ENCODE measurements around the gene TIMM17A.

Gene TIMM17A

DNA sequence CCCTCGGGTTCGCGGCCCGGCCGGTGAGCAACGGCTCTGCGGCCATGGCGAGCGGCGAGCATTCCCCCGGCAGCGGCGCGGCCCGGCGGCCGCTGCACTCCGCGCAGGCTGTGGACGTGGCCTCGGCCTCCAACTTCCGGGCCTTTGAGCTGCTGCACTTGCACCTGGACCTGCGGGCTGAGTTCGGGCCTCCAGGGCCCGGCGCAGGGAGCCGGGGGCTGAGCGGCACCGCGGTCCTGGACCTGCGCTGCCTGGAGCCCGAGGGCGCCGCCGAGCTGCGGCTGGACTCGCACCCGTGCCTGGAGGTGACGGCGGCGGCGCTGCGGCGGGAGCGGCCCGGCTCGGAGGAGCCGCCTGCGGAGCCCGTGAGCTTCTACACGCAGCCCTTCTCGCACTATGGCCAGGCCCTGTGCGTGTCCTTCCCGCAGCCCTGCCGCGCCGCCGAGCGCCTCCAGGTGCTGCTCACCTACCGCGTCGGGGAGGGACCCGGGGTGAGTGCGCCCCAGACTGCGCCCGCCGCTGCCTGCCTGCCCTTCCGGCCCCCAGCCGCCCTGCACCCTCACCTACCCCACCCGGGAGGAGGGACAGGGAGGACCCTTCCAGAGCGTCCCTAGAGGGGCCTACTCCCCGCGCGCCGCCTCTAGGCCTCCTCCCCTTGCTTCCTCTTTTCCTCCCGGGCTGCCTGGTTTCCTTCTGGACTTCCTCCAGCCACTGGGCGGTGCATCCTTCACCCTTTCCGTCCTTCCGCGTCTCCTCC is 27.5 kb downstream of the TIMM17A start, which contains the start of gene RNPEP:
RNPEP (plus strand) TSS at position 26 of the 757 bp plus-strand sequence; CDS start at position 45, 19 bp downstream.
- H3K36me3 Mint-ChIP-seq = peaks cover 2% of the 10 kb centered on the region
- peak; percentile 74 for DNase-seq
- CTCF ChIA-PET = interaction anchor here (0.9 to 2.7 kb wide), 4 partner anchors 10 to 87 kb away, joined by 4 to 13 read pairs (median 5); no protein-coding TSS in a partner anchor
- peak within 1 kb of the TSS; percentile 82 for H3K27ac Mint-ChIP-seq
- peaks cover 20% of the 10 kb centered on the region for H3K4me1 Mint-ChIP-seq
- H3K9me3 Mint-ChIP-seq = no peaks in the 10 kb centered on the region
- H3K4me3 Mint-ChIP-seq = peak within 1 kb of the TSS; percentile 89
- peaks cover 15% of the 10 kb centered on the region for H3K27me3 Mint-ChIP-seq

DNA sequence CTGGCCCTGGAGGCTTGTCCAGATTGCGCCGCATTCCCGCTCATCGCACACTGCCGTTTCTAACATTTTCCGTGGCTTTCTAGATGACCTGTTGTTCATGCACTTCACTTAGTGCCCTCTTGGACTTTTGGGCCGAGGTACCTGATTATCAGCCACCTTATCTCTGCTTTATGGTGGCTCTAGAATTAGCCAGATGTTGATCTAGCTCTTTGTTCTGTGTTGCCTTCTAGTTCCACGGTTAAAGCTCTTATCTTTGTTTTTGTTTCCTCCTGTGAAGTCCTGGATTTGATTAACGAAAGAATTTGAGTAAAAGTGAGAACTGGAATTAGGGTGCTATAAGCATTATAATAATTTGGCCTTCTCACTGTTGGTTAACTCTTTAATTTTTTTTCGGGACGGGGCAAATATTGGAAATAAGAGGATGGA is 28.1 kb downstream of the TIMM17A start:
- Mint-ChIP-seq H3K27ac (peak overlapping the region; percentile 56), H3K27me3 (peaks cover 13% of the 10 kb centered on the region), H3K4me3 (peak overlapping the region; percentile 85), H3K4me1 (peaks cover 20% of the 10 kb centered on the region), H3K36me3 (peaks cover 2% of the 10 kb centered on the region), H3K9me3 (no peaks in the 10 kb centered on the region)
- no peak for DNase-seq
- CTCF ChIA-PET = interaction anchor here (1.6 to 2.7 kb wide), 3 partner anchors 11 to 26 kb away, joined by 4 to 13 read pairs (median 5); no protein-coding TSS in a partner anchor

DNA sequence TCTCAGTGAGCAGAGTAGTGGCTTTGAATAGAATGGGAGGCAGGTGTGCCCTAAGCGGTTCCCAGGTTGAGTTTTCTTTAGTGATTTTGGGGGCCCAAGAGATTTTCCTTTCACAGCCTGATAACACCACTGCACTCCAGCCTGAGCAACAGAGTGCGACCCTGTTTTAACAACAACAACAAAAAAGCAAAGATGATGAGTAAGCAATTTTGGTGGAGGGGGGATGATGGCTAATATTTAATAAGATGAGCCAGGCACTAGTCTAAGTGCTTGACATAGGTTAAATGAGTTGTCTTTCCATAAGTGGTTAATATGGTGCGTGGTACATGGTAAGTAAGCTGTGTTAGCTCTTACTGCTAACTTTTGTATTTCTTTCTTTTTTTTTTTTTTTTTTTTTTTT is 29.1 kb downstream of the TIMM17A start:
- Mint-ChIP-seq H3K9me3 (no peaks in the 10 kb centered on the region), H3K27me3 (peaks cover 13% of the 10 kb centered on the region), H3K4me3 (no peak overlapping the region), H3K27ac (no peak overlapping the region), H3K4me1 (peaks cover 20% of the 10 kb centered on the region), H3K36me3 (peaks cover 4% of the 10 kb centered on the region)
- CTCF ChIA-PET = interaction anchor here (1.3 to 1.5 kb wide), 2 partner anchors 11 to 15 kb away, joined by 6 to 9 read pairs; no protein-coding TSS in a partner anchor
- no peak for DNase-seq

DNA sequence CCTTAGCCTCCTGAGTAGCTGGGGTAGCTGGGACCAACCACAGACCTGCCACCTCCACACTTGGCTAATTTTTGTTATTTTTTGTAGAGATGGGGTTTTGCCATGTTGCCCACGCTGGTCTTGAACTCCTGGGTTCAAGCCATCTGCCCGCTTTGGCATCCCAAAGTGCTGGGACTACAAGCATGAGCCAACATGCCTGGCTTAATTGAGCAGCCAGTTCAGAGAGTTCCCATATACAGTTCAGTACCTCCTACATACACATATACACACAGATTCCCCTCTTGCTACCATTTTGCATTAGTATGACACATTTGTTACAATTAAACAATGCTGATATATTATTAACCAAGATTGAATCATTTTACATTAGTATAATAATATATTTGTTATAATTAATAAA is 30.1 kb downstream of the TIMM17A start:
- CTCF ChIA-PET = interaction anchor here (0.6 to 1.5 kb wide), 4 partner anchors 12 to 24 kb away, joined by 3 to 9 read pairs (median 4); no protein-coding TSS in a partner anchor
- peaks cover 7% of the 10 kb centered on the region for H3K36me3 Mint-ChIP-seq
- H3K4me3 Mint-ChIP-seq = no peak overlapping the region
- peaks cover 20% of the 10 kb centered on the region for H3K4me1 Mint-ChIP-seq
- no peaks in the 10 kb centered on the region for H3K9me3 Mint-ChIP-seq
- H3K27me3 Mint-ChIP-seq = peaks cover 8% of the 10 kb centered on the region
- H3K27ac Mint-ChIP-seq = no peak overlapping the region
- DNase-seq = no peak

DNA sequence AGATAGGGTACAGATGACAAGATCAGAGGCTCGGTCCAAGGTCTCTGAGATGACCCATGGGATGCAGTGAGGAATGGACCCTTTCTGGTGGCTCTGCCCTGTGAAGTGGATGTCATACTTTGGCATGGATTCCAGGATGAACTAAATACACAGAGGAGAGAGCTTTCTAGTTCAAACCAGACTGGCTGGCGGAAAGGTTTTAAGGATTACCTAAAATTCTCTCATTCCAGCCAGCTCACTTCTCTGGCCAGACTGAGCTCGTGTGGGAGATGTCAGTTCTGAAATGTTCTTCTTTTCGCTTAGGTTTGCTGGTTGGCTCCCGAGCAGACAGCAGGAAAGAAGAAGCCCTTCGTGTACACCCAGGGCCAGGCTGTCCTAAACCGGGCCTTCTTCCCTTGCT is 33.3 kb downstream of the TIMM17A start:
- DNase-seq = no peak
- peaks cover 21% of the 10 kb centered on the region for H3K36me3 Mint-ChIP-seq
- CTCF ChIA-PET = interaction anchor here (1.6 kb wide), 1 partner anchor 12 kb away, joined by 5 read pairs; no protein-coding TSS in a partner anchor

DNA sequence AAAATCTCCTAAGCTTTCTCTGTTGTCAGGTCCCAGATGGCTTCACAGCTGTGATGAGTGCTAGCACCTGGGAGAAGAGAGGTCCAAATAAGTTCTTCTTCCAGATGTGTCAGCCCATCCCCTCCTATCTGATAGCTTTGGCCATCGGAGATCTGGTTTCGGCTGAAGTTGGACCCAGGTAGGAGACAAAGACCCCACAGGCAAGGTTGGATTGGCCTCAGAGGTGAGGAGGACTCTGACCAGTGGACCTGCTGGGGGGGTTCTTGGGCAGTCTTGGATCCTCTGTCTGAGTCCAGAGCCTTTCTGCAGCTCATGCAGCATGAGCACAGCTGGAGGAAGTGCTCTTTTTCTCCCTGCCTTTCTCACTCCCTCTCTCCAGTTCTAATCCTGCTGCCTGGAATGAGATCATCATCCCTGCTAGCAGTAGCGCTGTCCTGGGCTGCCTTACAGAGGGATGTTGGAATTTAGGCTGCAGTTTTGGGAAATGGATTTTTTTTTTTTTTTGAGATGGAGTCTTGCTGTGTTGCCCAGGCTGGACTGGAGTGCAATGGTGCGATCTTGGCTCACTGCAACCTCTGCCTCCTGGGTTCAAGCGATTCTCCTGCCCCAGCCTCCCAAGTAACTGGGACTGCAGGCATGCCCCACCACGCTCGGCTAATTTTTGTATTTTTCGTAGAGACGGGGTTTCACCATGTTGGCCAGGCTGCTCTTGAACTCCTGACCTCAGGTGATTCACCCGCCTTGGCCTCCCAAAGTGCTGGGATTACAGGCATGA is 34.2 kb downstream of the TIMM17A start:
- Mint-ChIP-seq H3K27me3 (no peaks in the 10 kb centered on the region), H3K27ac (no peak overlapping the region), H3K36me3 (peaks cover 27% of the 10 kb centered on the region), H3K9me3 (no peaks in the 10 kb centered on the region), H3K4me1 (no peaks in the 10 kb centered on the region), H3K4me3 (no peak overlapping the region)
- CTCF ChIA-PET = interaction anchor here (1.6 kb wide), 1 partner anchor 11 kb away, joined by 5 read pairs; no protein-coding TSS in a partner anchor
- no peak for DNase-seq

More for the DNA sequence above, 33.3 kb downstream of the TIMM17A start:
- no peaks in the 10 kb centered on the region for H3K9me3 Mint-ChIP-seq
- H3K27ac Mint-ChIP-seq = no peak overlapping the region
- peaks cover 6% of the 10 kb centered on the region for H3K4me1 Mint-ChIP-seq
- no peak overlapping the region for H3K4me3 Mint-ChIP-seq
- no peaks in the 10 kb centered on the region for H3K27me3 Mint-ChIP-seq

DNA sequence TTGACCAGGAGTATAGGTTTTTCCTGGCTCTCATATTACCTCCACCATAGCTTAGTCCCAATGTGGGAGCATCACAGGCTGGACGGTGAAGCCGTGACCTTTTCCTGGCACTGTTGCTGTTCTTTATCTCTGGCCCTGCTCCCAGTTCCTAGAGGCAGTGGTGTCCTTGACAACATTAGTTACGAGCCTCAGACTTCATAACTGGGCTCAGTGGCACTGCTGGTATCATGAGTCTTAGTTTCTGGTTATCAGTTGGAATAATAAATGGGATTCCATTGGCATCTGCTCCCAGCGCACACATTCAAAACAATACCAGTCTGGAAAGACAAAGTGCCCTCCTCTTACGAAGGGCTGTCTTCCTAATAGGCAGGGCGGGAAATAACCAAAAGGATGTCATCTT is 35.1 kb downstream of the TIMM17A start:
- CTCF ChIA-PET = no interaction called here

DNA sequence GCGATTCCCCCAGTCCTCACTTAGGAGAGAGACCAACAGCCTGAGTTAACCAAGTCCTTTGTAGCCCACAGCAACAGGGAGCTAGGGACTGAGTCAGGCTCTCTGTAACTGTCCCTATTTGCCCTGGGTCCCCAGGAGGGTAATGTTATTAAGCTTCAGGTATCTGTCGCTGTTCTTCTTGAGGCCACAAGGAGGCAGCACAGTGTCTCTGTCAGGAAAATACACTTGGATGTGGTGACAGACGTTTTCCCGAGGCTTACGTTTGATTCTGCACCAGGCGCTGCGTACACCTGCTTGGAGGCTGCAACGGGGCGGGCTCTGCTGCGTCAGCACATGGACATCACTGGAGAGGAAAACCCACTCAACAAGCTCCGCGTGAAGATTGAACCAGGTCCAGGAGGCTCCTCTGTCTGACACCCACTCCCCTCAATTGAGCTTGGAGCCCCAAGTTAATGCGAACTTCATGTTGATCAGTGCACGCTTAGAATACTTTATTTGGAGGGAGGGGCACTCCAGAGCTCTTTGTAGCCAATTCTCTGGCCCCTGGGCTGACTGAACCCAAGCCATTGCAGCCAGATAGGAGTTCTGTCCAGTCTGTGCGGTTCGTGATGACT is 44.4 kb downstream of the TIMM17A start:
- Mint-ChIP-seq H3K4me3 (no peak overlapping the region), H3K27ac (no peak overlapping the region), H3K36me3 (peaks cover 31% of the 10 kb centered on the region), H3K9me3 (no peaks in the 10 kb centered on the region), H3K27me3 (no peaks in the 10 kb centered on the region), H3K4me1 (no peaks in the 10 kb centered on the region)
- CTCF ChIA-PET = interaction anchor here (0.8 to 5.2 kb wide), 30 partner anchors 8 to 138 kb away, joined by 3 to 38 read pairs (median 5); partner anchors contain the start of genes ELF3 and RNPEP
- peak; percentile 48 for DNase-seq

More for the DNA sequence above, 35.1 kb downstream of the TIMM17A start:
- Mint-ChIP-seq H3K27me3 (no peaks in the 10 kb centered on the region), H3K27ac (no peak overlapping the region), H3K36me3 (peaks cover 27% of the 10 kb centered on the region), H3K4me1 (no peaks in the 10 kb centered on the region), H3K9me3 (no peaks in the 10 kb centered on the region), H3K4me3 (no peak overlapping the region)
- DNase-seq = no peak

DNA sequence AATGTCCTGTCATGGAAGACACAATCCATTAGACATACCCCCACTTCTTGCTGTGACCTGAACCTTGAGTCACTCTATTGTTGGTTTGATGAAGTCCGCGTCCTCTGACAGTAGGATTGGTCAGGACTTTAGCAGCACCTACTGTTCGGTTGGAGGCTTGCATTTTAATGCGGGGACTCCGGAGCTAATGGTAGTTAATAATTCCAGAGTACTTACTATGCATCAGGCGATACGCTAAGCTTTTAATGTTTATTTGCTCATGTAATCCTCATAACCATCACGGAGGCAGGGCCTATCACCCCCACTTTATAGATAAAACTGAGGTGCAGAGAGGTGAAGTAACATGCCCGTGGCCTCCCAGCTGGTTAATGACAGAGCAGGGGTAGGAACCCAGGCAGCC is 47.2 kb downstream of the TIMM17A start:
- Mint-ChIP-seq H3K9me3 (no peaks in the 10 kb centered on the region), H3K27me3 (no peaks in the 10 kb centered on the region), H3K36me3 (peaks cover 33% of the 10 kb centered on the region), H3K4me3 (no peak overlapping the region), H3K27ac (no peak overlapping the region), H3K4me1 (no peaks in the 10 kb centered on the region)
- CTCF ChIA-PET = interaction anchor here (0.7 to 5.2 kb wide), 6 partner anchors 11 to 133 kb away, joined by 3 to 38 read pairs (median 4); partner anchors contain the start of gene ELF3
- no peak for DNase-seq

DNA sequence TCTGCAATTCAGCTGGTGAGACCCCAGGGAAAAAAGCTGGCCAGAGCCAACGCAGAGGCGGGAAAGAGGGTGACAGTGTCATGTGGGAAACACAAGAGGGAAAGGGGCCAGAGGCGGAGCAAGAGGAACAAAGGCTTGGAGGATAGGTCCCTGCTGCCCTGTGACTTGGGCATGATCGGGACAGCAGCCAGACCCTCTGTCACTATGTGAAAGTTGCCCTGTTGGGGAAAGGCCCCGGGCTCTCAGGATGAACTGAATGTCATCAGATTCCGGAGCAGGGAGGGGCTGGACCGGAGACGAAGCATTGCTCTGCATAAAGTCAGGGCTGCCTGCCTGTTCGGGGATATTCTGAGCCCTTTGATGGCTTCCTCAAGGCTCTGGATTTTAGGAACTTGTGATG is 49.4 kb downstream of the TIMM17A start:
- Mint-ChIP-seq H3K9me3 (no peaks in the 10 kb centered on the region), H3K4me3 (no peak overlapping the region), H3K27me3 (no peaks in the 10 kb centered on the region), H3K27ac (no peak overlapping the region), H3K4me1 (no peaks in the 10 kb centered on the region), H3K36me3 (peaks cover 29% of the 10 kb centered on the region)
- no peak for DNase-seq
- CTCF ChIA-PET = no interaction called here

DNA sequence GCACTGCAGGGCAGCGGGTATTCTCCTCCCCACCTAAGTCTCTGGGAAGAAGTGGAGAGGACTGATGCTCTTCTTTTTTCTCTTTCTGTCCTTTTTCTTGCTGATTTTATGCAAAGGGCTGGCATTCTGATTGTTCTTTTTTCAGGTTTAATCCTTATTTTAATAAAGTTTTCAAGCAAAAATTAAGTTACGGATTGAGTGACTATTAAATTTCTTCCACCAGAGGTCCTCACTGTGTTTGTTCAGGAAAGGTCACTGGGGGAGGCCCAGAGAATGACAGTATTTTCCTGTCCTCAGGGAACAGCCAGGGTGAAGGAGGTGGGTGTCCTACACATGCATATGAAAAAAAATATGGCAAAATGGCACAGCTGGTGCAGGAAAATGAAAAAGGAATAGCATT is 50.7 kb downstream of the TIMM17A start:
- Mint-ChIP-seq H3K9me3 (no peaks in the 10 kb centered on the region), H3K27me3 (no peaks in the 10 kb centered on the region), H3K4me1 (no peaks in the 10 kb centered on the region), H3K36me3 (peaks cover 25% of the 10 kb centered on the region), H3K27ac (no peak overlapping the region), H3K4me3 (no peak overlapping the region)
- CTCF ChIA-PET = interaction anchor here (1.0 to 2.3 kb wide), 2 partner anchors 9 to 130 kb away, joined by 3 to 10 read pairs; no protein-coding TSS in a partner anchor
- no peak for DNase-seq

DNA sequence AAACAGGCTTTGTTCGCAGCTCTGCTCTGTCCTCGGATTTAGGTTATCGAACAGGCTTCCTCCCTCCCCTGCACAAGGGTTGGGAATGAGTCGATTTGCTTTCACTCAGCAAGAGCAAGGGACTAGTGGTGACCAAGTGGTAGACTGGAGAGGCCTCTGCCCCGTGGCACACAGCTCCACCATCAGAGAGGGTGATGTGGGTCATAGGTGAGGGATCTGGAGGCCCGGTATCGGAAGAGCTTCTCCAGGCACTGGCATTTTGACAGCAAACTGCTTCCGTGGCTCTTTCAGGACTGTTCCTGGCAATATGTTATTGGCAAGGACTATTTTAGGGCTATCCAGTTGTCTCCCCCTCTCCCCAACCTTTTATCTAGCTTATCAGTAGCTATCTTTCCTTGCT is 52.0 kb downstream of the TIMM17A start:
- DNase-seq = no peak
- no peak overlapping the region for H3K4me3 Mint-ChIP-seq
- H3K27ac Mint-ChIP-seq = no peak overlapping the region
- no peaks in the 10 kb centered on the region for H3K27me3 Mint-ChIP-seq
- peaks cover 21% of the 10 kb centered on the region for H3K36me3 Mint-ChIP-seq
- no peaks in the 10 kb centered on the region for H3K9me3 Mint-ChIP-seq
- no peaks in the 10 kb centered on the region for H3K4me1 Mint-ChIP-seq
- CTCF ChIA-PET = interaction anchor here (0.8 to 2.3 kb wide), 5 partner anchors 8 to 129 kb away, joined by 3 to 10 read pairs (median 3); no protein-coding TSS in a partner anchor

DNA sequence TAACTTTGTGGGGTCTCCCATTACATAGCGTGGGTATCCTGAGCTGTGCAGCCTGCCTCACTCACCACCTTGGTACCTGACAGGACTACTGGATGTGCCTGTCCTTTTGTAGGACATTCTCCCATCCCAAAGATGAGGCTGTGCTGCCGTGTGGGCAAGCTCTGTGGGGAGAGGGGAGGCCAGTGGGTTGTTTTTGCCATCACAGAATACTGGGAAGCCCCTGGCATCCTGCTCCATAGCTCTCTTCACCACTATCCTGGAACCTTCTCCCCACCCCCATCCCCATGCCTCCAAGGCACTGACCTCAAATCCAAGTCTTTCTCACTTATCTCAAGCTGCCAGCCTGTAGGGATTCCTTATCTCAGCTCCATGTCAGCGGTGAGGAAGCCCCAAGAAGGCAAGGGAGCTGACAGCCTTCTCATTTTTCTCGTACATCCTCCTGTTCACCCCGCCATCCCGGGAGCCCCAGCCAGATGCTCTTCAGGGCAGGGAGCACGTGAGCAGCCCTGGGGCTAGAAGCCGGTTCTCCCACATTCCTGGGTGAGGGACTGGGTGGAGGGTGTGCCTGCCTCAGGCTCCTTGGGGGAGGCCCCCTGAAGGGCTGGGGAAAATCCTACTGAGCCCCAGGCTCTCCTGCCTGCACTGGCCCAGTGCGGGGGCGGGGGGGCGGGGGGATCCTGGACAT is 52.6 kb downstream of the TIMM17A start:
- Mint-ChIP-seq H3K27ac (no peak overlapping the region), H3K36me3 (peaks cover 18% of the 10 kb centered on the region)

More for the DNA sequence above, 52.6 kb downstream of the TIMM17A start:
- DNase-seq = no peak
- Mint-ChIP-seq H3K4me1 (no peaks in the 10 kb centered on the region), H3K27me3 (no peaks in the 10 kb centered on the region), H3K9me3 (no peaks in the 10 kb centered on the region), H3K4me3 (no peak overlapping the region)
- CTCF ChIA-PET = interaction anchor here (0.8 to 2.3 kb wide), 8 partner anchors 8 to 128 kb away, joined by 3 to 10 read pairs (median 3); no protein-coding TSS in a partner anchor
